Spinal cord (tissue), 10 donors: Measurements from ENCODE around the gene DDX5. TPM values are rescaled to one million over a fixed set of nuclear protein-coding genes. Genes with fewer than 3 reads are reported as not detected.

Experiments
- DNase-seq, 6 donors: peaks; one replicate each; pipeline versions ENCODE4 v3.0.0 to v3.0.0-alpha.2; 2013 to 2015; ENCODE audit warnings: low spot score in 6 of 6, low read depth in 4 of 6
- H3K27ac ChIP-seq: one replicate; pipeline ENCODE4 v1.5.1; 2013; ENCODE audit warnings: low read depth, low read length, control low read depth
- H3K27me3 ChIP-seq: one replicate; pipeline ENCODE4 v1.6.1; 2013; ENCODE audit warnings: low read length; ENCODE audit not compliant: control insufficient read depth, insufficient read depth
- H3K36me3 ChIP-seq: one replicate; pipeline ENCODE4 v1.6.1; 2013; ENCODE audit warnings: low read length; ENCODE audit not compliant: control insufficient read depth, insufficient read depth
- H3K4me1 ChIP-seq: one replicate; pipeline ENCODE4 v1.6.1; 2013; ENCODE audit warnings: low read length; ENCODE audit not compliant: control insufficient read depth, insufficient read depth
- H3K4me3 ChIP-seq: one replicate; pipeline ENCODE4 v1.5.1; 2013; ENCODE audit warnings: low read depth, low read length, control low read depth
- H3K9me3 ChIP-seq: one replicate; pipeline ENCODE4 v1.6.1; 2013; ENCODE audit warnings: low read length; ENCODE audit not compliant: control insufficient read depth, insufficient read depth
- WGBS: methylation state at CpG from one replicate; pipeline ENCODE4 v1.1.5; 2013; ENCODE audit warnings: missing lambda C conversion rate; ENCODE audit not compliant: insufficient coverage; 5-methylcytosine and 5-hydroxymethylcytosine counted together
- long read RNA-seq, 4 donors: transcript quantifications; one replicate each; lab custom pipeline, GENCODE V29; 2026
- polyA plus RNA-seq, 2 donors: library from polyadenylated mRNA; unstranded; fragments of 120-200 nt; gene quantifications; one replicate each; pipeline ENCODE4 v1.2.1, GENCODE V29; 2013; ENCODE audit not compliant: insufficient read length in 2 of 2
- total RNA-seq, 2 donors: library from RNA; depleted of rRNA in 1 of 2; stranded (reverse); fragments of 120-200 nt in 1 of 2; fragments of >200 nt in 1 of 2; gene quantifications; one replicate each; pipeline versions ENCODE4 v1.2.3 to v1.2.4, GENCODE V29; 2013 to 2014
- donor health status: healthy.

The DDX5 gene
- total RNA-seq (100 to 1,000 TPM; 373 to 520 TPM), polyA plus RNA-seq (100 to 1,000 TPM; 586 to 652 TPM)
- long read RNA-seq, donor 1, transcript DDX5-215 (12 exons, 3,558 nt), result minor isoform, 30 of 258 reads
- long read RNA-seq, donor 1, transcript DDX5-201 (13 exons, 2,554 nt), result major isoform, 108 of 258 reads
- long read RNA-seq, donor 1, partial matches to known transcripts, result 111 of 258 reads
- long read RNA-seq, donor 1, other reads (novel, unspliced or antisense), result 0 of 258 reads
- long read RNA-seq, donor 2, transcript DDX5-201 (13 exons, 2,554 nt), result major isoform, 45 of 108 reads
- long read RNA-seq, donor 2, transcript DDX5-215 (12 exons, 3,558 nt), result minor isoform, 12 of 108 reads
- long read RNA-seq, donor 2, partial matches to known transcripts, result 44 of 108 reads
- long read RNA-seq, donor 2, other reads (novel, unspliced or antisense), result 0 of 108 reads
- long read RNA-seq, donor 3, transcript DDX5-233 (2 exons, 699 nt), result minor isoform, 6 of 136 reads
- long read RNA-seq, donor 3, transcript DDX5-215 (12 exons, 3,558 nt), result minor isoform, 7 of 136 reads
- long read RNA-seq, donor 3, transcript DDX5-201 (13 exons, 2,554 nt), result major isoform, 58 of 136 reads
- long read RNA-seq, donor 3, partial matches to known transcripts, result 62 of 136 reads
- long read RNA-seq, donor 3, other reads (novel, unspliced or antisense), result 0 of 136 reads
- long read RNA-seq, donor 4, transcript DDX5-213 (4 exons, 820 nt), result minor isoform, 7 of 303 reads
- long read RNA-seq, donor 4, transcript DDX5-233 (2 exons, 699 nt), result minor isoform, 14 of 303 reads
- long read RNA-seq, donor 4, transcript DDX5-215 (12 exons, 3,558 nt), result minor isoform, 6 of 303 reads
- long read RNA-seq, donor 4, transcript DDX5-201 (13 exons, 2,554 nt), result major isoform, 91 of 303 reads
- long read RNA-seq, donor 4, partial matches to known transcripts, result 180 of 303 reads
- long read RNA-seq, donor 4, other reads (novel, unspliced or antisense), result 0 of 303 reads

- H3K27ac ChIP-seq, result peak within 1 kb of the TSS; percentile 100
- peak within 1 kb of the TSS; percentile 98 for H3K4me3 ChIP-seq
- no peaks in the 10 kb centered on the region for H3K9me3 ChIP-seq
- H3K27me3 ChIP-seq, result no peaks in the 10 kb centered on the region
- WGBS, result under 1% methylated on average over 30 of the region's 31 CpGs
- DNase-seq, result peak; percentile 88 to 99 (median 94)
- peaks cover 6% of the 10 kb centered on the region for H3K4me1 ChIP-seq
- peaks cover 39% of the 10 kb centered on the region for H3K36me3 ChIP-seq
Measured at GRCh38 chr17:64506201-64506575, at the start of gene DDX5. Gene DDX5, minus strand, starts transcription at chr17:64506289. Its CDS starts 170 bp downstream, at chr17:64506119.

- H3K4me1 ChIP-seq, result peaks cover 3% of the 10 kb centered on the region
- peaks cover 15% of the 10 kb centered on the region for H3K36me3 ChIP-seq
- no peaks in the 10 kb centered on the region for H3K9me3 ChIP-seq
- no peaks in the 10 kb centered on the region for H3K27me3 ChIP-seq
- no peak overlapping the region for H3K27ac ChIP-seq
- DNase-seq, result no peak
- no peak overlapping the region for H3K4me3 ChIP-seq
- no CpG with 5 or more reads among the region's 4 CpGs for WGBS
Measured at GRCh38 chr17:64555281-64555680, 49.2 kb upstream of the DDX5 start.

- Histone ChIP-seq H3K9me3 (no peaks in the 10 kb centered on the region), H3K27ac (no peak overlapping the region), H3K27me3 (no peaks in the 10 kb centered on the region), H3K4me1 (peaks cover 3% of the 10 kb centered on the region), H3K4me3 (no peak overlapping the region), H3K36me3 (peaks cover 11% of the 10 kb centered on the region)
- DNase-seq, result no peak
Measured at GRCh38 chr17:64554028-64554637, 48.0 kb upstream of the DDX5 start.

GRCh38 chr17:64551461-64551860 lies 45.4 kb upstream of the DDX5 start:
- no peaks in the 10 kb centered on the region for H3K9me3 ChIP-seq
- WGBS, result no CpG with 5 or more reads among the region's 5 CpGs
- peak overlapping the region; percentile 64 for H3K27ac ChIP-seq
- H3K4me1 ChIP-seq, result peaks cover 3% of the 10 kb centered on the region
- H3K36me3 ChIP-seq, result peaks cover 15% of the 10 kb centered on the region
- no peak overlapping the region for H3K4me3 ChIP-seq
- peak in 1 of 6 donors; percentile 11 for DNase-seq
- H3K27me3 ChIP-seq, result no peaks in the 10 kb centered on the region

GRCh38 chr17:64547319-64547718 lies 41.2 kb upstream of the DDX5 start:
- no peaks in the 10 kb centered on the region for H3K27me3 ChIP-seq
- H3K27ac ChIP-seq, result no peak overlapping the region
- DNase-seq, result peak in 1 of 6 donors; percentile 60
- peaks cover 3% of the 10 kb centered on the region for H3K4me1 ChIP-seq
- 50% methylated on average over 3 of the region's 10 CpGs for WGBS
- no peak overlapping the region for H3K4me3 ChIP-seq
- H3K9me3 ChIP-seq, result no peaks in the 10 kb centered on the region
- peaks cover 9% of the 10 kb centered on the region for H3K36me3 ChIP-seq

- H3K4me3 ChIP-seq, result no peak overlapping the region
- H3K9me3 ChIP-seq, result no peaks in the 10 kb centered on the region
- H3K4me1 ChIP-seq, result peaks cover 3% of the 10 kb centered on the region
- H3K36me3 ChIP-seq, result peaks cover 9% of the 10 kb centered on the region
- no peaks in the 10 kb centered on the region for H3K27me3 ChIP-seq
- WGBS, result no CpG with 5 or more reads among the region's 7 CpGs
- peak in 4 of 6 donors; percentile 12 to 91 (median 34) for DNase-seq
- H3K27ac ChIP-seq, result no peak overlapping the region
Measured at GRCh38 chr17:64546716-64547115, 40.6 kb upstream of the DDX5 start.

- no peaks in the 10 kb centered on the region for H3K4me1 ChIP-seq
- H3K27me3 ChIP-seq, result no peaks in the 10 kb centered on the region
- no peak overlapping the region for H3K27ac ChIP-seq
- no peaks in the 10 kb centered on the region for H3K9me3 ChIP-seq
- WGBS, result no CpG with 5 or more reads among the region's 2 CpGs
- peaks cover 11% of the 10 kb centered on the region for H3K36me3 ChIP-seq
- H3K4me3 ChIP-seq, result no peak overlapping the region
- DNase-seq, result no peak
Measured at GRCh38 chr17:64544742-64545141, 38.7 kb upstream of the DDX5 start.

GRCh38 chr17:64540118-64540776 lies 34.2 kb upstream of the DDX5 start:
- H3K9me3 ChIP-seq, result no peaks in the 10 kb centered on the region
- peaks cover 24% of the 10 kb centered on the region for H3K36me3 ChIP-seq
- 83% methylated on average over 1 of the region's 5 CpGs for WGBS
- H3K4me1 ChIP-seq, result no peaks in the 10 kb centered on the region
- no peak for DNase-seq
- no peak overlapping the region for H3K4me3 ChIP-seq
- no peaks in the 10 kb centered on the region for H3K27me3 ChIP-seq
- H3K27ac ChIP-seq, result no peak overlapping the region
